Cardiac fibroblast (primary cell): ENCODE data around the gene OSM.

Experiments used
- DNase-seq, 2 donors: peaks; one replicate each; pipeline versions ENCODE4 v3.0.0 to v3.0.0-alpha.2; 2010; ENCODE audit warnings: low read depth in 2 of 2
- H3K4me3 ChIP-seq, 2 donors: replicated peaks in 1 of 2; 1 replicate in 1 of 2; 2 replicates in 1 of 2; pipeline ENCODE4 v1.5.1; 2011; ENCODE audit warnings: low read depth in 2 of 2, low read length in 2 of 2, mild to moderate bottlenecking in 2 of 2, moderate library complexity in 1 of 2
- CTCF ChIP-seq: IDR thresholded peaks from one replicate; pipeline ENCODE4 v1.5.1; 2011; ENCODE audit warnings: low read depth, mild to moderate bottlenecking, low read length, inconsistent platforms

OSM gene

GRCh38 chr22:30226192-30226832 lies 40.3 kb downstream of the OSM start:
- no peak for TF ChIP-seq CTCF
- no peak overlapping the region for H3K4me3 ChIP-seq
- DNase-seq = no peak

GRCh38 chr22:30225220-30225927 lies 41.3 kb downstream of the OSM start:
- H3K4me3 ChIP-seq = no peak overlapping the region
- TF ChIP-seq CTCF = no peak
- DNase-seq = no peak

GRCh38 chr22:30224161-30224857 lies 42.3 kb downstream of the OSM start:
- H3K4me3 ChIP-seq = no peak overlapping the region
- no peak for DNase-seq
- no peak for TF ChIP-seq CTCF

- TF ChIP-seq CTCF = no peak
- DNase-seq = no peak
- no peak overlapping the region for H3K4me3 ChIP-seq
Measured at GRCh38 chr22:30223303-30223702, 43.3 kb downstream of the OSM start.

GRCh38 chr22:30222321-30222720 lies 44.3 kb downstream of the OSM start:
- no peak for TF ChIP-seq CTCF
- no peak for DNase-seq
- no peak overlapping the region for H3K4me3 ChIP-seq

GRCh38 chr22:30221121-30221992 lies 45.3 kb downstream of the OSM start:
- no peak overlapping the region for H3K4me3 ChIP-seq
- no peak for DNase-seq
- TF ChIP-seq CTCF = no peak
